ENCODE results near the gene LRRC17. TPM values are rescaled to one million over a fixed set of nuclear protein-coding genes. Genes with fewer than 3 reads are reported as not detected.

The LRRC17 gene
- total and polyA plus RNA-seq, 9 of the 15 experiments (the other 6 are each of a cell fraction or from before 2014, with no cell fraction given), result 0.03 to 0.18 (median 0.12) TPM; not detected in 5

- TF ChIP-seq RFX1 (IDR thresholded peaks at IDR 0.05), result no peak
- no peak for TF ChIP-seq ZNF41 (CRISPR knock-in tag; conservative IDR thresholded peaks at IDR 0.05)
- no peak for TF ChIP-seq NFE2L1 (tag; IDR thresholded peaks at IDR 0.05; ENCODE audit: borderline replicate concordance, low read depth)
- TF ChIP-seq MXI1 (IDR thresholded peaks at IDR 0.05; ENCODE audit: low read depth, low read length), result no peak
- TF ChIP-seq CTBP1 (IDR thresholded peaks at IDR 0.05; ENCODE audit: borderline replicate concordance), result peak; percentile 74; the same call in 1 of the 2 replicates
- peak; percentile 78; the same call in 1 of the 2 replicates for TF ChIP-seq MECOM (CRISPR knock-in tag; IDR thresholded peaks at IDR 0.05)
- no peak for TF ChIP-seq ZHX1 (conservative IDR thresholded peaks at IDR 0.05; ENCODE audit: low read length)
- TF ChIP-seq STAT6 (CRISPR knock-in tag; IDR thresholded peaks at IDR 0.05), result no peak
- TF ChIP-seq THAP12 (CRISPR knock-in tag; IDR thresholded peaks at IDR 0.05), result no peak
- no peak for TF ChIP-seq RBM17 (IDR thresholded peaks at IDR 0.05; ENCODE audit: borderline replicate concordance, low read depth, low read length)
- no peak for TF ChIP-seq TAF9B (IDR thresholded peaks at IDR 0.05; ENCODE audit: partially characterized antibody)
- no peak for TF ChIP-seq SNAPC5 (CRISPR knock-in tag; IDR thresholded peaks at IDR 0.05)
- peak; percentile 11; the same call in 1 of the 2 replicates for TF ChIP-seq PKNOX1 (IDR thresholded peaks at IDR 0.05)
- no peak for TF ChIP-seq GATAD2B (IDR thresholded peaks at IDR 0.05; ENCODE audit: borderline replicate concordance)
- no peak for TF ChIP-seq ATF1 (CRISPR knock-in tag; IDR thresholded peaks at IDR 0.05)
- TF ChIP-seq ATF1 (tag; IDR thresholded peaks at IDR 0.05), result peak; percentile 41; the same call in 1 of the 2 replicates
- TF ChIP-seq TEAD2 (tag; IDR thresholded peaks at IDR 0.05), result no peak
- TF ChIP-seq ZFX (CRISPR knock-in tag; IDR thresholded peaks at IDR 0.05), result no peak
- 0 out of 2 replicates have a peak, but pooled peaks have one; percentile 35 for TF ChIP-seq ZNF75A (CRISPR knock-in tag; IDR thresholded peaks at IDR 0.05)
- no peak for TF ChIP-seq MAX (CRISPR knock-in tag; IDR thresholded peaks at IDR 0.05)
- no peak for TF ChIP-seq KLF13 (tag; IDR thresholded peaks at IDR 0.05; ENCODE audit: borderline replicate concordance, low read depth)
Observed at GRCh38 chr7:102983602-102984001, 70.8 kb downstream of the LRRC17 start (continued).
